Measurements from ENCODE around the gene ZNF709.
"Not testable (repeated sequence)": the region's sequence is repeated elsewhere in the genome, so short reads cannot be mapped to it uniquely, and the experiment has no call there.

ZNF709 gene

GRCh38 chr19:12440541-12441316 lies 43.9 kb downstream of the ZNF709 start, which contains the start of gene ZNF443:
TSS of gene ZNF443 (minus strand) at chr19:12441021. CDS start at chr19:12440914, 107 bp downstream.
- no peaks in the 10 kb centered on the region for H3K27me3 ChIP-seq (ENCODE audit: control insufficient read depth, insufficient read depth, low read length)
- no peaks in the 10 kb centered on the region for H3K79me2 ChIP-seq
- no peak for TF ChIP-seq CTCF (IDR thresholded peaks at IDR 0.05)
- peak within 1 kb of the TSS; percentile 45 for H3K27ac ChIP-seq
- no peaks in the 10 kb centered on the region for H3K9me3 ChIP-seq (ENCODE audit: control insufficient read depth, low read length)
- H3K4me2 ChIP-seq (ENCODE audit: low read length): peak within 1 kb of the TSS; percentile 90
- peak within 1 kb of the TSS; percentile 75 for H3K4me3 ChIP-seq (ENCODE audit: low read depth, low read length)
- no peaks in the 10 kb centered on the region for H3K36me3 ChIP-seq (ENCODE audit: control insufficient read depth, insufficient read depth, low read length)
- no peaks in the 10 kb centered on the region for H3K4me1 ChIP-seq
- H2AFZ ChIP-seq: peak within 1 kb of the TSS; percentile 51
- H3K9ac ChIP-seq: no peak within 1 kb of the TSS

GRCh38 chr19:12439686-12440540 lies 44.7 kb downstream of the ZNF709 start:
- Histone ChIP-seq H2AFZ (peak overlapping the region; percentile 51), H3K4me3 (ENCODE audit: low read depth, low read length) (peak overlapping the region; percentile 75), H3K4me2 (ENCODE audit: low read length) (peak overlapping the region; percentile 90), H3K27ac (peak overlapping the region; percentile 45)
- H3K4me1 ChIP-seq; H3K79me2 ChIP-seq; H3K9me3 ChIP-seq (ENCODE audit: control insufficient read depth, low read length); H3K27me3 ChIP-seq (ENCODE audit: control insufficient read depth, insufficient read depth, low read length); H3K36me3 ChIP-seq (ENCODE audit: control insufficient read depth, insufficient read depth, low read length); H3K9ac ChIP-seq: not testable (repeated sequence)

GRCh38 chr19:12430726-12431299 lies 53.8 kb downstream of the ZNF709 start:
- not testable (repeated sequence) for H3K27ac ChIP-seq; H3K27me3 ChIP-seq (ENCODE audit: control insufficient read depth, insufficient read depth, low read length); H3K36me3 ChIP-seq (ENCODE audit: control insufficient read depth, insufficient read depth, low read length); H3K4me1 ChIP-seq; H3K9me3 ChIP-seq (ENCODE audit: control insufficient read depth, low read length); H3K4me3 ChIP-seq (ENCODE audit: low read depth, low read length); H3K9ac ChIP-seq; H2AFZ ChIP-seq; H3K4me2 ChIP-seq (ENCODE audit: low read length); H3K79me2 ChIP-seq

- Histone ChIP-seq H3K27ac (no peak overlapping the region), H3K9me3 (ENCODE audit: control insufficient read depth, low read length) (no peaks in the 10 kb centered on the region), H2AFZ (no peak overlapping the region), H3K27me3 (ENCODE audit: control insufficient read depth, insufficient read depth, low read length) (no peaks in the 10 kb centered on the region), H3K9ac (no peak overlapping the region), H3K4me3 (ENCODE audit: low read depth, low read length) (no peak overlapping the region), H3K4me1 (no peaks in the 10 kb centered on the region), H3K79me2 (no peaks in the 10 kb centered on the region), H3K4me2 (ENCODE audit: low read length) (no peak overlapping the region), H3K36me3 (ENCODE audit: control insufficient read depth, insufficient read depth, low read length) (no peaks in the 10 kb centered on the region)
- TF ChIP-seq CTCF (IDR thresholded peaks at IDR 0.05): no peak
Measured at GRCh38 chr19:12425888-12426274, 58.7 kb downstream of the ZNF709 start.

GRCh38 chr19:12425236-12425887 lies 59.3 kb downstream of the ZNF709 start:
- Histone ChIP-seq H3K4me1 (no peaks in the 10 kb centered on the region), H3K27ac (no peak overlapping the region), H3K9me3 (ENCODE audit: control insufficient read depth, low read length) (no peaks in the 10 kb centered on the region), H3K36me3 (ENCODE audit: control insufficient read depth, insufficient read depth, low read length) (no peaks in the 10 kb centered on the region), H3K9ac (no peak overlapping the region), H3K4me3 (ENCODE audit: low read depth, low read length) (no peak overlapping the region), H3K79me2 (no peaks in the 10 kb centered on the region), H2AFZ (no peak overlapping the region), H3K27me3 (ENCODE audit: control insufficient read depth, insufficient read depth, low read length) (no peaks in the 10 kb centered on the region), H3K4me2 (ENCODE audit: low read length) (no peak overlapping the region)
- TF ChIP-seq CTCF (IDR thresholded peaks at IDR 0.05): no peak

- not testable (repeated sequence) for H3K27ac ChIP-seq; H3K9ac ChIP-seq; H3K4me2 ChIP-seq (ENCODE audit: low read length); H3K27me3 ChIP-seq (ENCODE audit: control insufficient read depth, insufficient read depth, low read length); H3K79me2 ChIP-seq; H3K9me3 ChIP-seq (ENCODE audit: control insufficient read depth, low read length); H3K36me3 ChIP-seq (ENCODE audit: control insufficient read depth, insufficient read depth, low read length); H3K4me1 ChIP-seq; H3K4me3 ChIP-seq (ENCODE audit: low read depth, low read length); H2AFZ ChIP-seq
Measured at GRCh38 chr19:12417273-12417672, 67.3 kb downstream of the ZNF709 start.

Data from parathyroid adenoma (tissue), 2 donors.